ENCODE measurements around the gene P2RY6. TPM values are rescaled to one million over a fixed set of nuclear protein-coding genes. Genes with fewer than 3 reads are reported as not detected.

P2RY6 gene
- total and polyA plus RNA-seq, 2 donors from 2014 or later = 6.7 to 17.9 TPM

GRCh38 chr11:73267122-73267846, 4.9 kb upstream of the P2RY6 start:
- TF ChIP-seq CTCF (IDR thresholded peaks at IDR 0.05; ENCODE audit: borderline replicate concordance, extremely low read depth, insufficient read depth) = no peak
- H3K27me3 ChIP-seq (ENCODE audit: control insufficient read depth, insufficient read depth, low read length) = peaks cover 4% of the 10 kb centered on the region
- intact Hi-C loops (cut with DNase I) = no loop called here
- H3K9me3 ChIP-seq (ENCODE audit: control insufficient read depth in 2 of 3, insufficient read depth in 1 of 3, low read length in 3 of 3) = no peaks in the 10 kb centered on the region
- no peak overlapping the region for H3K27ac ChIP-seq (ENCODE audit: low read depth in 2 of 2, low read length in 2 of 2)
- no peak overlapping the region for H3K9ac ChIP-seq (ENCODE audit: low read length in 3 of 3)
- no peaks in the 10 kb centered on the region for H3K36me3 ChIP-seq (ENCODE audit: control insufficient read depth in 2 of 3, insufficient read depth in 3 of 3, low read length in 3 of 3)
- no peak overlapping the region for H3K4me3 ChIP-seq (ENCODE audit: low read length in 3 of 3)
- DNase-seq = peak in 2 of 5 donors; percentile 6 to 19
- peaks cover 0 to 30% (median 18%) of the 10 kb centered on the region in 3 donors for H3K4me1 ChIP-seq (ENCODE audit: control insufficient read depth in 2 of 3, insufficient read depth in 2 of 3, low read depth in 1 of 3, low read length in 3 of 3)
- FAIRE-seq = no peak

- peak in 2 of 5 donors; percentile 7 to 18 for DNase-seq
- intact Hi-C loops (cut with DNase I) = no loop called here
- Histone ChIP-seq H3K4me3 (ENCODE audit: low read length in 3 of 3) (no peak overlapping the region), H3K4me1 (ENCODE audit: control insufficient read depth in 2 of 3, insufficient read depth in 2 of 3, low read depth in 1 of 3, low read length in 3 of 3) (peaks cover 0 to 30% (median 18%) of the 10 kb centered on the region in 3 donors), H3K36me3 (ENCODE audit: control insufficient read depth in 2 of 3, insufficient read depth in 3 of 3, low read length in 3 of 3) (no peaks in the 10 kb centered on the region), H3K27ac (ENCODE audit: low read depth in 2 of 2, low read length in 2 of 2) (no peak overlapping the region), H3K27me3 (ENCODE audit: control insufficient read depth, insufficient read depth, low read length) (peaks cover 4% of the 10 kb centered on the region), H3K9me3 (ENCODE audit: control insufficient read depth in 2 of 3, insufficient read depth in 1 of 3, low read length in 3 of 3) (no peaks in the 10 kb centered on the region), H3K9ac (ENCODE audit: low read length in 3 of 3) (no peak overlapping the region)
- no peak for TF ChIP-seq CTCF (IDR thresholded peaks at IDR 0.05; ENCODE audit: borderline replicate concordance, extremely low read depth, insufficient read depth)
- FAIRE-seq = no peak
Measured at GRCh38 chr11:73267906-73268540, 4.1 kb upstream of the P2RY6 start.

GRCh38 chr11:73268671-73269271, 3.4 kb upstream of the P2RY6 start:
- peaks cover 4% of the 10 kb centered on the region for H3K27me3 ChIP-seq (ENCODE audit: control insufficient read depth, insufficient read depth, low read length)
- no peak for TF ChIP-seq CTCF (IDR thresholded peaks at IDR 0.05; ENCODE audit: borderline replicate concordance, extremely low read depth, insufficient read depth)

More at GRCh38 chr11:73268671-73269271, 3.4 kb upstream of the P2RY6 start:
- no peak for FAIRE-seq
- peak in 2 of 5 donors; percentile 8 to 25 for DNase-seq
- no peaks in the 10 kb centered on the region for H3K36me3 ChIP-seq (ENCODE audit: control insufficient read depth in 2 of 3, insufficient read depth in 3 of 3, low read length in 3 of 3)
- H3K9ac ChIP-seq (ENCODE audit: low read length in 3 of 3) = no peak overlapping the region
- intact Hi-C loops (cut with DNase I) = no loop called here
- no peak overlapping the region for H3K4me3 ChIP-seq (ENCODE audit: low read length in 3 of 3)
- H3K27ac ChIP-seq (ENCODE audit: low read depth in 2 of 2, low read length in 2 of 2) = peak overlapping the region in 1 of 2 donors; percentile 7
- no peaks in the 10 kb centered on the region for H3K9me3 ChIP-seq (ENCODE audit: control insufficient read depth in 2 of 3, insufficient read depth in 1 of 3, low read length in 3 of 3)
- H3K4me1 ChIP-seq (ENCODE audit: control insufficient read depth in 2 of 3, insufficient read depth in 2 of 3, low read depth in 1 of 3, low read length in 3 of 3) = peaks cover 0 to 33% (median 18%) of the 10 kb centered on the region in 3 donors

Data from kidney (tissue), 14 donors.